ENCODE measurements around the gene MICAL3. TPM values are rescaled to one million over a fixed set of nuclear protein-coding genes. Genes with fewer than 3 reads are reported as not detected.

MICAL3 gene
- total and polyA plus RNA-seq, 9 of the 15 experiments (the other 6 are each of a cell fraction or from before 2014, with no cell fraction given) = 0.53 to 32.1 (median 12.3) TPM

- no peak for TF ChIP-seq ZBTB49 (CRISPR knock-in tag; IDR thresholded peaks at IDR 0.05; ENCODE audit: borderline replicate concordance)
- TF ChIP-seq NRF1 (conservative IDR thresholded peaks at IDR 0.05 in 1 of 2, IDR thresholded peaks at IDR 0.05 in 1 of 2) = no peak
- no peak for TF ChIP-seq ZNF584 (CRISPR knock-in tag; IDR thresholded peaks at IDR 0.05; ENCODE audit: low read depth)
- TF ChIP-seq ZNF197 (CRISPR knock-in tag; IDR thresholded peaks at IDR 0.05; ENCODE audit: low read depth) = no peak
- no peak for TF ChIP-seq GTF2F1 (IDR thresholded peaks at IDR 0.05; ENCODE audit: low read depth, low read length)
These were observed 148.7 kb downstream of the MICAL3 start (continued) for GRCh38 chr22:17875631-17876030.

GRCh38 chr22:17875156-17875555 lies 149.2 kb downstream of the MICAL3 start:
- Histone ChIP-seq H3K9me3 (replicated peaks; ENCODE audit: control insufficient read depth, insufficient read depth, low read depth, low read length) (no peaks in the 10 kb centered on the region), H3K9me1 (ENCODE audit: control insufficient read depth, insufficient read depth, low read length) (no peaks in the 10 kb centered on the region), H3K36me3 (ENCODE audit: control insufficient read depth, insufficient read depth, low read length) (peaks cover 37% of the 10 kb centered on the region; the same call in 1 of the 3 replicates), H2AFZ (ENCODE audit: low read depth, low read length) (no peak overlapping the region), H3K9ac (ENCODE audit: insufficient read depth in 1 of 2, low read depth in 2 of 2, low read length in 2 of 2) (no peak overlapping the region), H3K79me2 (ENCODE audit: control insufficient read depth, insufficient read depth, low read length) (no peaks in the 10 kb centered on the region), H3K4me1 (replicated peaks in 1 of 2; ENCODE audit: control insufficient read depth in 2 of 2, insufficient read depth in 2 of 2, low read length in 2 of 2) (peaks cover 0 to 8% of the 10 kb centered on the region in 2 experiments; a peak in 1 of 5 replicates), H4K20me1 (replicated peaks; ENCODE audit: control insufficient read depth, insufficient read depth, low read length) (no peaks in the 10 kb centered on the region), H3K27ac (ENCODE audit: extremely low read depth, low read depth, low read length) (no peak overlapping the region), H3K27me3 (ENCODE audit: control insufficient read depth in 2 of 2, insufficient read depth in 2 of 2, low read length in 2 of 2) (no peaks in the 10 kb centered on the region), H3K4me3 (no peak overlapping the region), H3K4me2 (ENCODE audit: insufficient read depth, low read length) (no peak overlapping the region)
- intact Hi-C loops (cut with micrococcal nuclease) = no loop called here
- no peak for ATAC-seq
- ChIA-PET CTCF (ENCODE audit: low intra/inter-chr PET ratio) (no interaction called here), POLR2A (interaction anchor here (1.1 kb wide), 1 partner anchor 17 kb away, joined by 5 read pairs; no protein-coding TSS in a partner anchor)
- FAIRE-seq = no peak
- no peak for DNase-seq (ENCODE audit: extremely low read depth in 1 of 4, low spot score in 3 of 4)
- in situ Hi-C loops (cut with MboI) = no loop called here
- WGBS (ENCODE audit: insufficient coverage, low coverage, missing lambda C conversion rate) = 88% methylated on average over 15 of the region's 15 CpGs
- no TSS peak for BruUV-seq (replicated peaks)
- no peak for TF ChIP-seq ARHGAP35 (IDR thresholded peaks at IDR 0.05; ENCODE audit: partially characterized antibody)
- TF ChIP-seq SOX6 (IDR thresholded peaks at IDR 0.05) = no peak
- no peak for TF ChIP-seq ZBED1 (IDR thresholded peaks at IDR 0.05)
- TF ChIP-seq REST (IDR thresholded peaks at IDR 0.05; ENCODE audit: borderline replicate concordance) = no peak
- TF ChIP-seq REST (CRISPR knock-in tag; IDR thresholded peaks at IDR 0.05; ENCODE audit: low read depth) = no peak
- TF ChIP-seq CBFA2T2 (conservative IDR thresholded peaks at IDR 0.05) = no peak
- TF ChIP-seq CC2D1A (IDR thresholded peaks at IDR 0.05) = no peak
- TF ChIP-seq SETDB1 (IDR thresholded peaks at IDR 0.05; ENCODE audit: low read length) = no peak

Measured in K562 (cell line).